GM18861 (cell line): ENCODE results near the gene RGR.

ENCODE experiments used
- ATAC-seq: cut with Tn5 transposase; IDR thresholded peaks from one replicate; pipeline ENCODE4 v1.9.1; 2021; ENCODE audit not compliant: unreplicated experiment

RGR gene

GRCh38 chr10:84293171-84293570, 48.3 kb downstream of the RGR start:
- no peak for ATAC-seq

- no peak for ATAC-seq
These were observed 48.7 kb downstream of the RGR start for GRCh38 chr10:84293574-84294016.

GRCh38 chr10:84294766-84295447, 50.1 kb downstream of the RGR start:
- no peak for ATAC-seq

GRCh38 chr10:84296091-84296981, 51.5 kb downstream of the RGR start:
- no peak for ATAC-seq

GRCh38 chr10:84298057-84298456, 53.2 kb downstream of the RGR start:
- no peak for ATAC-seq

- ATAC-seq: no peak
These were observed 57.4 kb downstream of the RGR start for GRCh38 chr10:84302223-84302622.

GRCh38 chr10:84306751-84307384, 62.0 kb downstream of the RGR start:
- no peak for ATAC-seq

GRCh38 chr10:84308021-84308420, 63.2 kb downstream of the RGR start:
- ATAC-seq: no peak

- ATAC-seq: no peak
These were observed 63.8 kb downstream of the RGR start for GRCh38 chr10:84308481-84309304.
